Gastroesophageal sphincter (tissue), 3 donors: Measurements from ENCODE around the gene CDK18.

ENCODE experiments used
- CTCF ChIP-seq, 4 experiments: fragments of 200-600 bp in 2 of 4; fragments of 450-650 bp in 2 of 4; sonication (generic) in 1 of 4; IDR thresholded peaks; one replicate each; pipeline ENCODE4 v1.5.1; 2017 to 2019; ENCODE audit warnings: antibody characterized with exemption in 4 of 4, mild to moderate bottlenecking in 2 of 4, moderate library complexity in 2 of 4
- EP300 ChIP-seq: sonication (generic); formaldehyde crosslinking; IDR thresholded peaks from one replicate; pipeline ENCODE4 v1.6.1; 2017; ENCODE audit warnings: antibody characterized with exemption, mild to moderate bottlenecking
- POLR2A ChIP-seq, 2 donors: fragments of 450-650 bp; IDR thresholded peaks; one replicate each; pipeline ENCODE4 v1.6.1; 2017; ENCODE audit warnings: antibody characterized with exemption in 2 of 2, mild to moderate bottlenecking in 2 of 2, moderate library complexity in 1 of 2
- POLR2AphosphoS5 ChIP-seq: sonication (generic); formaldehyde crosslinking; IDR thresholded peaks from one replicate; pipeline ENCODE4 v1.6.1; 2017; ENCODE audit warnings: antibody characterized with exemption

GRCh38 chr1:205563927-205564441 lies 59.5 kb downstream of the CDK18 start:
- TF ChIP-seq CTCF (IDR thresholded peaks at IDR 0.05) (no peak), EP300 (no peak), POLR2A (IDR thresholded peaks at IDR 0.05) (no peak), POLR2AphosphoS5 (no peak)
